Measurements from ENCODE around the gene NDUFA8.

The NDUFA8 gene

GRCh38 chr9:122155796-122156195 lies 3.8 kb downstream of the NDUFA8 start:
- Histone ChIP-seq H3K36me3 (ENCODE audit: low read depth) (peaks cover 42% of the 10 kb centered on the region), H3K9me3 (ENCODE audit: severe bottlenecking) (no peaks in the 10 kb centered on the region), H3K4me3 (ENCODE audit: severe bottlenecking) (no peak overlapping the region), H3K27ac (ENCODE audit: poor library complexity, severe bottlenecking) (no peak overlapping the region), H3K4me1 (ENCODE audit: insufficient read depth, poor library complexity, severe bottlenecking) (peaks cover 11% of the 10 kb centered on the region), H3K27me3 (ENCODE audit: insufficient read depth, poor library complexity, severe bottlenecking) (no peaks in the 10 kb centered on the region)
- no peak for DNase-seq (ENCODE audit: low spot score)
- TF ChIP-seq CTCF (IDR thresholded peaks at IDR 0.05; ENCODE audit: poor library complexity, severe bottlenecking), result no peak
- no peak for ATAC-seq (ENCODE audit: low read depth)

GRCh38 chr9:122151267-122151828 lies 8.2 kb downstream of the NDUFA8 start:
- Histone ChIP-seq H3K9me3 (ENCODE audit: severe bottlenecking) (no peaks in the 10 kb centered on the region), H3K4me3 (ENCODE audit: severe bottlenecking) (no peak overlapping the region), H3K36me3 (ENCODE audit: low read depth) (peaks cover 75% of the 10 kb centered on the region), H3K27ac (ENCODE audit: poor library complexity, severe bottlenecking) (no peak overlapping the region), H3K27me3 (ENCODE audit: insufficient read depth, poor library complexity, severe bottlenecking) (no peaks in the 10 kb centered on the region), H3K4me1 (ENCODE audit: insufficient read depth, poor library complexity, severe bottlenecking) (no peaks in the 10 kb centered on the region)
- ATAC-seq (ENCODE audit: low read depth), result no peak
- TF ChIP-seq CTCF (IDR thresholded peaks at IDR 0.05; ENCODE audit: poor library complexity, severe bottlenecking), result no peak
- DNase-seq (ENCODE audit: low spot score), result no peak

- no peak for DNase-seq (ENCODE audit: low spot score)
- Histone ChIP-seq H3K4me1 (ENCODE audit: insufficient read depth, poor library complexity, severe bottlenecking) (no peaks in the 10 kb centered on the region), H3K36me3 (ENCODE audit: low read depth) (peaks cover 70% of the 10 kb centered on the region), H3K9me3 (ENCODE audit: severe bottlenecking) (no peaks in the 10 kb centered on the region), H3K27me3 (ENCODE audit: insufficient read depth, poor library complexity, severe bottlenecking) (no peaks in the 10 kb centered on the region), H3K27ac (ENCODE audit: poor library complexity, severe bottlenecking) (no peak overlapping the region), H3K4me3 (ENCODE audit: severe bottlenecking) (no peak overlapping the region)
- no peak for TF ChIP-seq CTCF (IDR thresholded peaks at IDR 0.05; ENCODE audit: poor library complexity, severe bottlenecking)
- ATAC-seq (ENCODE audit: low read depth), result no peak
Observed at GRCh38 chr9:122145592-122145863, 14.1 kb downstream of the NDUFA8 start.

- Histone ChIP-seq H3K9me3 (ENCODE audit: severe bottlenecking) (no peaks in the 10 kb centered on the region), H3K27me3 (ENCODE audit: insufficient read depth, poor library complexity, severe bottlenecking) (no peaks in the 10 kb centered on the region), H3K27ac (ENCODE audit: poor library complexity, severe bottlenecking) (no peak overlapping the region), H3K4me1 (ENCODE audit: insufficient read depth, poor library complexity, severe bottlenecking) (peaks cover 4% of the 10 kb centered on the region), H3K4me3 (ENCODE audit: severe bottlenecking) (no peak overlapping the region), H3K36me3 (ENCODE audit: low read depth) (peaks cover 69% of the 10 kb centered on the region)
- no peak for ATAC-seq (ENCODE audit: low read depth)
- peak; percentile 39 for TF ChIP-seq CTCF (IDR thresholded peaks at IDR 0.05; ENCODE audit: poor library complexity, severe bottlenecking)
- DNase-seq (ENCODE audit: low spot score), result no peak
Observed at GRCh38 chr9:122144836-122145591, 14.6 kb downstream of the NDUFA8 start.

- H3K27ac ChIP-seq (ENCODE audit: poor library complexity, severe bottlenecking), result no peak overlapping the region
- H3K4me1 ChIP-seq (ENCODE audit: insufficient read depth, poor library complexity, severe bottlenecking), result peaks cover 4% of the 10 kb centered on the region
- H3K9me3 ChIP-seq (ENCODE audit: severe bottlenecking), result no peaks in the 10 kb centered on the region
- H3K27me3 ChIP-seq (ENCODE audit: insufficient read depth, poor library complexity, severe bottlenecking), result no peaks in the 10 kb centered on the region
- ATAC-seq (ENCODE audit: low read depth), result no peak
- DNase-seq (ENCODE audit: low spot score), result no peak
- no peak for TF ChIP-seq CTCF (IDR thresholded peaks at IDR 0.05; ENCODE audit: poor library complexity, severe bottlenecking)
- no peak overlapping the region for H3K4me3 ChIP-seq (ENCODE audit: severe bottlenecking)
- peaks cover 58% of the 10 kb centered on the region for H3K36me3 ChIP-seq (ENCODE audit: low read depth)
Observed at GRCh38 chr9:122143876-122144405, 15.6 kb downstream of the NDUFA8 start.
